HG02840 (cell line): ENCODE results near the gene COL24A1.
A peak's percentile ranks its signal among the peaks of the same experiment; 100 is the strongest.
"Not testable (repeated sequence)": the region's sequence is repeated elsewhere in the genome, so short reads cannot be mapped to it uniquely, and the experiment has no call there.

ENCODE experiments used
- ATAC-seq: cut with Tn5 transposase; IDR thresholded peaks from one replicate; pipeline ENCODE4 v1.9.1; 2021; ENCODE audit warnings: mild to moderate bottlenecking, moderate library complexity, moderate number of reproducible peaks; ENCODE audit not compliant: unreplicated experiment, low FRiP score

Gene COL24A1

GRCh38 chr1:86085741-86086409 is 70.7 kb downstream of the COL24A1 start:
- ATAC-seq: no peak

- ATAC-seq: no peak
Observed at GRCh38 chr1:86084998-86085397, 71.6 kb downstream of the COL24A1 start.

- ATAC-seq: no peak
Observed at GRCh38 chr1:86082183-86082582, 74.4 kb downstream of the COL24A1 start.

- not testable (repeated sequence) for ATAC-seq
Observed at GRCh38 chr1:86072474-86072873, 84.1 kb downstream of the COL24A1 start.

- ATAC-seq: not testable (repeated sequence)
Observed at GRCh38 chr1:86071870-86072269, 84.7 kb downstream of the COL24A1 start.

GRCh38 chr1:86069757-86070145 is 86.8 kb downstream of the COL24A1 start:
- no peak for ATAC-seq

GRCh38 chr1:86068841-86069756 is 87.5 kb downstream of the COL24A1 start:
- ATAC-seq: no peak

GRCh38 chr1:86068271-86068721 is 88.3 kb downstream of the COL24A1 start:
- ATAC-seq: no peak

- no peak for ATAC-seq
Observed at GRCh38 chr1:86067626-86068025, 88.9 kb downstream of the COL24A1 start.

GRCh38 chr1:86064899-86065298 is 91.7 kb downstream of the COL24A1 start:
- ATAC-seq: no peak

GRCh38 chr1:86063721-86064120 is 92.9 kb downstream of the COL24A1 start:
- no peak for ATAC-seq

- no peak for ATAC-seq
Observed at GRCh38 chr1:86062453-86062852, 94.1 kb downstream of the COL24A1 start.

- no peak for ATAC-seq
Observed at GRCh38 chr1:86061551-86061990, 95.0 kb downstream of the COL24A1 start.

- ATAC-seq: no peak
Observed at GRCh38 chr1:86054396-86054795, 102.2 kb downstream of the COL24A1 start.

- ATAC-seq: no peak
Observed at GRCh38 chr1:86052948-86053698, 103.4 kb downstream of the COL24A1 start.

- no peak for ATAC-seq
Observed at GRCh38 chr1:86035101-86035500, 121.5 kb downstream of the COL24A1 start.

GRCh38 chr1:86030180-86030579 is 126.4 kb downstream of the COL24A1 start:
- ATAC-seq: no peak

- ATAC-seq: peak; percentile 49
Observed at GRCh38 chr1:86018283-86018923, 138.2 kb downstream of the COL24A1 start.

- ATAC-seq: peak; percentile 50
Observed at GRCh38 chr1:86016076-86016759, 140.4 kb downstream of the COL24A1 start.

GRCh38 chr1:86015375-86015774 is 141.2 kb downstream of the COL24A1 start:
- ATAC-seq: peak; percentile 36
